Right atrium auricular region (tissue), 2 donors: ENCODE data around the gene SRP72. TPM values are rescaled to one million over a fixed set of nuclear protein-coding genes. Genes with fewer than 3 reads are reported as not detected.

Experiments used
- DNase-seq: peaks from one replicate; pipeline ENCODE4 v3.0.0-alpha.2; 2019; ENCODE audit warnings: low spot score
- H3K27ac ChIP-seq, 2 donors: fragments of 200-600 bp; sonication (generic); 1 replicate in 1 of 2; 2 replicates in 1 of 2; pipeline ENCODE4 v1.5.1; 2016 to 2019
- H3K27me3 ChIP-seq, 2 donors: fragments of 200-600 bp; sonication (generic); one replicate each; pipeline versions ENCODE4 v1.5.1 to v1.6.0; 2017 to 2019
- H3K36me3 ChIP-seq: fragments of 200-600 bp; sonication (generic); one replicate; pipeline ENCODE4 v1.5.1; 2016
- H3K4me1 ChIP-seq, 2 donors: fragments of 200-600 bp; sonication (generic); one replicate each; pipeline versions ENCODE4 v1.5.1 to v1.6.0; 2017 to 2019
- H3K4me3 ChIP-seq, 2 donors: fragments of 200-600 bp; sonication (generic); 1 replicate in 1 of 2; 2 replicates in 1 of 2; pipeline ENCODE4 v1.5.1; 2017 to 2019; ENCODE audit warnings: mild to moderate bottlenecking in 1 of 2, moderate library complexity in 1 of 2
- H3K9me3 ChIP-seq, 2 donors: fragments of 200-600 bp; sonication (generic); one replicate each; pipeline ENCODE4 v1.5.1; 2019
- CTCF ChIP-seq, 2 donors: fragments of 200-600 bp; sonication (generic); IDR thresholded peaks; one replicate each; pipeline ENCODE4 v1.5.1; 2019; ENCODE audit warnings: antibody characterized with exemption in 2 of 2
- total RNA-seq, 2 donors: library from RNA; depleted of rRNA; stranded (reverse); fragments of >200 nt; gene quantifications; one replicate each; pipeline ENCODE4 v1.1.0, GENCODE V29; 2016

The SRP72 gene
- total RNA-seq, 2 donors from 2014 or later: 22.1 to 46.3 TPM

GRCh38 chr4:56466910-56467283, 520 bp upstream of the SRP72 start:
- TF ChIP-seq CTCF (IDR thresholded peaks at IDR 0.05): no peak
- H3K4me1 ChIP-seq: peaks cover 0 to 36% of the 10 kb centered on the region in 2 donors
- no peak for DNase-seq
- no peaks in the 10 kb centered on the region for H3K9me3 ChIP-seq
- no peaks in the 10 kb centered on the region for H3K27me3 ChIP-seq
- peak overlapping the region; percentile 96 to 100 for H3K4me3 ChIP-seq
- H3K36me3 ChIP-seq: peaks cover 16% of the 10 kb centered on the region
- H3K27ac ChIP-seq: peak overlapping the region; percentile 83 to 87

GRCh38 chr4:56468097-56468422, 643 bp downstream of the SRP72 start:
- no peaks in the 10 kb centered on the region for H3K9me3 ChIP-seq
- peaks cover 0 to 36% of the 10 kb centered on the region in 2 donors for H3K4me1 ChIP-seq
- H3K36me3 ChIP-seq: peaks cover 25% of the 10 kb centered on the region
- H3K27ac ChIP-seq: peak overlapping the region; percentile 83 to 87
- H3K27me3 ChIP-seq: no peaks in the 10 kb centered on the region
- peak overlapping the region; percentile 96 to 100 for H3K4me3 ChIP-seq
- no peak for DNase-seq
- no peak for TF ChIP-seq CTCF (IDR thresholded peaks at IDR 0.05)

GRCh38 chr4:56469489-56470210, 2.2 kb downstream of the SRP72 start:
- H3K4me1 ChIP-seq: peaks cover 0 to 31% of the 10 kb centered on the region in 2 donors
- no peak overlapping the region for H3K27ac ChIP-seq
- no peaks in the 10 kb centered on the region for H3K27me3 ChIP-seq
- H3K9me3 ChIP-seq: no peaks in the 10 kb centered on the region
- peaks cover 41% of the 10 kb centered on the region for H3K36me3 ChIP-seq
- no peak overlapping the region for H3K4me3 ChIP-seq
- no peak for DNase-seq
- no peak for TF ChIP-seq CTCF (IDR thresholded peaks at IDR 0.05)

GRCh38 chr4:56475917-56476316, 8.5 kb downstream of the SRP72 start:
- H3K9me3 ChIP-seq: no peaks in the 10 kb centered on the region
- H3K4me3 ChIP-seq: no peak overlapping the region
- no peak for DNase-seq
- no peaks in the 10 kb centered on the region for H3K27me3 ChIP-seq
- no peaks in the 10 kb centered on the region for H3K4me1 ChIP-seq
- peaks cover 90% of the 10 kb centered on the region for H3K36me3 ChIP-seq
- no peak for TF ChIP-seq CTCF (IDR thresholded peaks at IDR 0.05)
- H3K27ac ChIP-seq: no peak overlapping the region

GRCh38 chr4:56477192-56477702, 9.8 kb downstream of the SRP72 start:
- peaks cover 77% of the 10 kb centered on the region for H3K36me3 ChIP-seq
- H3K4me3 ChIP-seq: no peak overlapping the region
- no peak for TF ChIP-seq CTCF (IDR thresholded peaks at IDR 0.05)
- DNase-seq: no peak
- no peak overlapping the region for H3K27ac ChIP-seq
- H3K4me1 ChIP-seq: no peaks in the 10 kb centered on the region
- H3K9me3 ChIP-seq: no peaks in the 10 kb centered on the region
- no peaks in the 10 kb centered on the region for H3K27me3 ChIP-seq

GRCh38 chr4:56480691-56481090, 13.3 kb downstream of the SRP72 start:
- Histone ChIP-seq H3K4me1 (no peaks in the 10 kb centered on the region), H3K4me3 (no peak overlapping the region), H3K9me3 (no peaks in the 10 kb centered on the region), H3K27me3 (no peaks in the 10 kb centered on the region), H3K36me3 (peaks cover 77% of the 10 kb centered on the region), H3K27ac (no peak overlapping the region)
- no peak for DNase-seq
- no peak for TF ChIP-seq CTCF (IDR thresholded peaks at IDR 0.05)
